Raji (cell line): Measurements from ENCODE around the gene STPG4.

Experiments used
- POLR2A ChIP-seq: IDR thresholded peaks from 2 replicates; pipeline ENCODE4 v1.6.1; 2011; ENCODE audit warnings: low read depth, low read length, control low read depth; ENCODE audit not compliant: insufficient read depth

The STPG4 gene

GRCh38 chr2:47158576-47158975 lies 3.5 kb upstream of the STPG4 start:
- no peak for TF ChIP-seq POLR2A

GRCh38 chr2:47152803-47153202 lies 2.3 kb downstream of the STPG4 start:
- no peak for TF ChIP-seq POLR2A

GRCh38 chr2:47150175-47150574 lies 4.9 kb downstream of the STPG4 start:
- TF ChIP-seq POLR2A: no peak

GRCh38 chr2:47147021-47147420 lies 8.1 kb downstream of the STPG4 start:
- TF ChIP-seq POLR2A: no peak

- no peak for TF ChIP-seq POLR2A
These were observed 9.6 kb downstream of the STPG4 start for GRCh38 chr2:47145466-47145865.

GRCh38 chr2:47141520-47141919 lies 13.6 kb downstream of the STPG4 start:
- TF ChIP-seq POLR2A: no peak

GRCh38 chr2:47134386-47135090 lies 20.6 kb downstream of the STPG4 start:
- no peak for TF ChIP-seq POLR2A

GRCh38 chr2:47133046-47133445 lies 22.1 kb downstream of the STPG4 start:
- TF ChIP-seq POLR2A: no peak

GRCh38 chr2:47129191-47129706 lies 25.9 kb downstream of the STPG4 start:
- no peak for TF ChIP-seq POLR2A

- TF ChIP-seq POLR2A: no peak
These were observed 26.4 kb downstream of the STPG4 start for GRCh38 chr2:47128705-47129104.

GRCh38 chr2:47127862-47128543 lies 27.1 kb downstream of the STPG4 start:
- no peak for TF ChIP-seq POLR2A

GRCh38 chr2:47126783-47127182 lies 28.3 kb downstream of the STPG4 start:
- no peak for TF ChIP-seq POLR2A

- no peak for TF ChIP-seq POLR2A
These were observed 36.1 kb downstream of the STPG4 start for GRCh38 chr2:47119001-47119400.

- no peak for TF ChIP-seq POLR2A
These were observed 36.5 kb downstream of the STPG4 start for GRCh38 chr2:47118581-47118980.

- TF ChIP-seq POLR2A: no peak
These were observed 42.3 kb downstream of the STPG4 start for GRCh38 chr2:47112665-47113435.

- TF ChIP-seq POLR2A: no peak
These were observed 45.4 kb downstream of the STPG4 start for GRCh38 chr2:47109680-47110079.

- no peak for TF ChIP-seq POLR2A
These were observed 46.1 kb downstream of the STPG4 start for GRCh38 chr2:47109007-47109375.

- TF ChIP-seq POLR2A: no peak
These were observed 56.2 kb downstream of the STPG4 start for GRCh38 chr2:47098953-47099352.
